GM18909 (cell line): ENCODE results near the gene ICOSLG.
"Not testable (repeated sequence)": the region's sequence is repeated elsewhere in the genome, so short reads cannot be mapped to it uniquely, and the experiment has no call there.

Experiments
- ATAC-seq: cut with Tn5 transposase; IDR thresholded peaks from one replicate; pipeline ENCODE4 v1.9.1; 2021; ENCODE audit warnings: mild to moderate bottlenecking; ENCODE audit not compliant: unreplicated experiment, poor library complexity

Gene ICOSLG

DNA sequence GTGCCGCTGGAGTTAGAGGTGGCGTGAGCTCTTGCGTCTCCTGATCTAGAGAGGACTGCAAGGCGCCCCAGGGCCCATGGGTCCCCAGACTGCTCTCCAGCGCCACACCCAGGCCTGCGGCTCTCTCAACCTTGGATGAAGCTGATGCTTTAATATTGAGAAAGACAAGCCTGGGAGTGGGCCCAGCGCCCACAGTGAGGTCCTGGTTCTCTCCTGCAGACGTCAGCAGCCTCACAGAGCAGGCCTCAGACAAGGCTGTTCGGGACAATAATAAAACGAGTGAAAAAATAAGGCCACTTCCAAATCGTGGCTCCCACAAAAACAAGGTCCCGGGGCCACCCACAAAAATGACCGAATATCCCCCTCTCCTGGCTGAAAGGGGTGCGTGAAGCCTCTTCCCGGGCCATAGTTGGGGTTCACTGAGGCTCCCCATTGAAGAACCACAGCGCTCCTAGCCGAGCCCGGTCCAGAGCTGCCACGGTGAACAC lies 27.0 kb upstream of the ICOSLG start:
- ATAC-seq: no peak

DNA sequence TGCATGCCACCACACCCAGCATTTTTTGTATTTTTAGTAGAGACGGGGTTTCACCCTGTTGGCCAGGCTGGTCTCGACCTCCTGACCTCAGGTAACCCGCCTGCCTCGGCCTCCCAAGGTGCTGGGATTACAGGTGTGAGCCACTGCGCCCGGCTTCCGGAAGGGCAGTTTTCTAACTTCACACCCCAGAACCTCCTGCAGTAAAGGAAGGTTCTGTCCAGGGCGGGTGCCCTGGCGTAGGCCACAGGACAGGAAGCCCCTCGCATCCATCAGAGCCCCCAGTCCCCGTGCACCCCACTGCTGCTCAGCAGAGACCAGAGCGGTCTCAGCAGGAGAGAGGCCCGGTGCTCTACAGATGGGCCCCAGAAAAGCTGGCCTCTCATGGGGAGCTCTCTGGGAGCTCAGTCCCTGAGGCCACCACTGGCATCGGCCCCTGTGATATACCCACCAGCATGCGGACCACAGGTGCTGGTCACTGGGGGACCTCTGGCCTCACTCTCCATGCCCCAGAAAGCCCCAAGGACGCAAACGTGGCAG lies 25.1 kb upstream of the ICOSLG start:
- ATAC-seq: no peak

GRCh38 chr21:44263768-44264167 lies 23.0 kb upstream of the ICOSLG start:
- ATAC-seq: no peak

DNA sequence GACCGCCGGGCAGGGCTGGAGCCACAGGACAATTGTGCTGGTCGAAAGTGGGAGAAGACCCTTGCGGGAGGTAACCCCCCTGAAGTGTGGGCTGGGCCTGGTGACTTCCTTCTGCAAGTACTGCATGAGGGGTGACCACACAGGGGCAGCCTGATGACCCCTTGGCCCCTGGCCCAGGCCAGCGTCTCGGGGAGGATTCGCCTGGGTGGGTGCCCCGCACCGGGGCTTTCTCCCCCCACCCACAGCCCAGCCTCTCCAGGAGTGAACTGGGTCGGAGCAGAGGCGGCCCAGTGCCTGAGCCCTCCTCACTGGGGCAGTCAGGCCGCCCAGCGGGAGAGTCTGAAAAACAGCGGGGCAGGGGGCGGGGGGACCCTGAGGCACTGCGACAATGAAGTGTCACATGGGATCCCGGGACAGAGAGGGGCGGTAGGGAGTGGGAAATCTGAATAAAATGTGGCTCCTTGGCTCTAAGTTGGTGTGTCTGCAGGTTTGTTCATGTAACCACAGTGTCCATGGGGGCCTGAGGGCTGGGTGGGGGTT lies 22.5 kb upstream of the ICOSLG start:
- no peak for ATAC-seq

GRCh38 chr21:44262338-44263056 lies 21.8 kb upstream of the ICOSLG start:
- no peak for ATAC-seq

- no peak for ATAC-seq
Observed at GRCh38 chr21:44261675-44262295, 21.0 kb upstream of the ICOSLG start, which contains the start of gene DNMT3L. Gene DNMT3L, minus strand, starts transcription at chr21:44261897. Its CDS starts 638 bp downstream, at chr21:44261259.

- no peak for ATAC-seq
Observed at GRCh38 chr21:44260791-44261631, 20.3 kb upstream of the ICOSLG start.

- ATAC-seq: no peak
Observed at GRCh38 chr21:44260066-44260465, 19.3 kb upstream of the ICOSLG start.

GRCh38 chr21:44259082-44259705 lies 18.5 kb upstream of the ICOSLG start:
- no peak for ATAC-seq

GRCh38 chr21:44258056-44258725 lies 17.4 kb upstream of the ICOSLG start:
- ATAC-seq: no peak

DNA sequence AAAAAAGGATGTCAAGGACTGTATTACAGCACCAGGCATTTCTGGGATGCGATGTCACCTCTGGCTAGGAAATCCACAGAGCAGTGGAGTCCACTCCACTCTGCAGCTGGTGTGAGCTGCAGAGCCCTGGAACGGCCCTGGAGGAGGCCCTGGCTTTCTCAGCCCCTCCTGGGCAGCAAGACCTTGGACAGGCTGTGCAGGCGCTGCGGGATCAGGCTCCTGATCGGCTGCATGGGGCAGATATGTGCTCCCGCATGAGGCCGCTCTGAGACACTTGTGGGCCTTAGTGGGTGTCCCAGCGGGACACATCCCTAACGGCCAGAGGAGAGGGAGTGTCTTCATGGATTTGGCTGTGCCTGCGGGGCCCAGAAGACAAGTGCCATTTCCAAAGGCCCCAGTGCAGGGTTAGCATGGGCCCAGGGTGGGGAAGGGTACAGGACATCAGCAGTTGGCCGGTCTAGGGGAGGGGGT lies 14.8 kb upstream of the ICOSLG start:
- ATAC-seq: no peak

DNA sequence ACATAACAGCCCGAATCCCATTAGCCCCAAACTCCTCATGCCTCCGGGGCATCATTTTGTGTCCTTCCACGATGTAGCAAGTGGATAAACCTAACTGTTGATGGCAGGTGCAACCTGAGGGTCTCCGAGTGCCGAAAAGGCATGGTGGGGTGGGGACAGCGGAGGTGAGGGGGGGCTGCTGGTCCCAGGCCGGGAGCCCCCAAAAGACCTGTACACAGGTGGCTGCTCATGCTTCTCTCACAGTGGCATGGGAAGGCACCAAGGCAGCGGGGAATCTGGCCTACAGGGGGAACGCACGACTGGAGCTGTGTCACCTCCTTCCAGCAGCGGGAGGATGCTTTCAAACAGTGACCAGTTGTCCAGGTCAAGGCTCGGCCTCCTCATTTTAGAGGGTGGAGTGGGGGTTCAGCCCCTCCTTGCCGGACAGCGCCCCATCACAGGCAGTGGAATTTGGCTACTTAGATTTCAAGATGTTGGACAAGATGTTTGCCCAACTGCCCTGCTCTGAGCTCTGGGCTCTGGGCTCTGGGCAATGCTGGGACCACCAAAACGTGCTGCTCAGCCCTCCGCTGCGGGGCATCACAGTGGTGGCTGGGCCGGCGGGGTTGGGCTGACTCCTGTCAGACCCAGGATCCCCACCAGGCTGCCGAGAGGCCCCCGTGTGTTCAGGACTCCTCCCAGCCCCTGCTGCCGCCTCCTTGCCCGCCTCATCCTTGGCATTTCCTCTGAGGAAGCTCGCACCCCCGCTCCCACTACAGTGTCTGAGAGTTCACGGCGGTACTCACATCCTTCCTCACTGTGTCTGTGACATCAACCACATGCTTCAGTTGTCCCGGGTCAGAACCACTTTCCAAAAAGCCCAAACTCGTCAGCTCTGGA lies 13.3 kb upstream of the ICOSLG start:
- no peak for ATAC-seq

- not testable (repeated sequence) for ATAC-seq
Observed at GRCh38 chr21:44249204-44250037, 8.7 kb upstream of the ICOSLG start.

- ATAC-seq: not testable (repeated sequence)
Observed at GRCh38 chr21:44247904-44248303, 7.2 kb upstream of the ICOSLG start.

DNA sequence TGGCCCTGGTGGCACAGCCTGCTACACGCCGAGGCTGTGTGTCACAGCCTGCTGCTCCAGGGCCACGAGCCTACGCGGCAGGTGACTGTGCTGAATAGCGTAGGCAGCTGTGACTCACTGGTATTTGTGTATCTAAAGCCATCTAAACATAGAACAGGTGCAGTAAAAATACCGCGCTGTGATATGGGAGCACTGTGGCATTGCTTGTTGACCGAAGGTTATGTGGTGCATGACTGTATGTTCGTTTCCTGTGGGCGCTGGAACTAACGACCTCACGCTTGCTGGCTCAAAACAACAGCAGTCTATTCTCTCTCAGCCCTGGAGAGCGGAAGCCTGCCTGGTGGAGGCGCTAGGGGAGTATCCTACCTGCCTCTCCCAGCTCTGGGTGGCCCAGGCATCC lies 3.2 kb upstream of the ICOSLG start:
- ATAC-seq: peak; percentile 64

DNA sequence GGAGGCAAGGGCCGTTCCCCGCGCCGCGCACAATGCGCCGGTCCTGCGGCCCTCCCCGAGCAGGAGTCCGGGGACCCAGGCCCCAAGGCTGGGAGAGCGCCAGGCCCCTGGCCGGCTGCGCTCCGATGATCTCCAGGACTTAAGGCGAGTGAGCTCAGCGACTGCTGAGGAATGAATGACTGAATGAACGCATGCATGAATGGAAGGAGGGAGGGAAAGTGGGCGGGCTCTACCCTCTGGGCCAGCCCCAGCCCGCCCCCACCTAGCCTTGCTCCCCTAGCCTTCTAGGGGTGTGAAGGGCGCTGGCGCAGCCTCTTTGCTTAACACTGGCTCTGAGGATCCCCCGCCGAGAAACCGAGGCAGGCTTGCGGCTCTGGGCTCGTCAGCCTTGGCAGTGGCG lies 538 bp upstream of the ICOSLG start:
- peak; percentile 35 for ATAC-seq

DNA sequence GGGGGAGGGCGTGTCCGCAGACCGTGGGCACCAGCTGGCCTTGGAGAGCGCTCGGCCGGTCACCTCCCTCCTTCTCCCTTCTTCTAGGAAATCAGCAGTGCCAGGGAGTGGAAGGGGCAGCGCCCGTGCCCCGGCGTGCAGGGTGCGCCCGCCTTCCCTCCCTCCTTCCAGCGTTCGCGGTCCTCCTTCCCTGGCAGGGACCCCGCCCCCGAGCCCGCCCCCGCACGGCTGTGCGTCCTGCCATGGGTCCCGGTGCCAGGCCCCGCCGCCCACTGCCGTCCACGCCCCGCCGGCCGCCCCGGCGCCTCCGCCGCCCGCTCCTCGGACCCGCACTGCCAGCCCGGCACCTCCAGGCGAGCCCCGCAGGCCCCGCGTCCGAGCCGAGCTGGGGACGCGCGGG lies 390 bp downstream of the ICOSLG start:
- ATAC-seq: not testable (repeated sequence)
